SW 1271 (cell line): ENCODE measurements around the gene PLEKHG5.
"Not testable (repeated sequence)": the region's sequence is repeated elsewhere in the genome, so short reads cannot be mapped to it uniquely, and the experiment has no call there.

Experiments used
- DNase-seq, 2 experiments: peaks; one replicate each; lab custom pipeline; 2025; lab: John Stamatoyannopoulos, UW

PLEKHG5 gene

DNA sequence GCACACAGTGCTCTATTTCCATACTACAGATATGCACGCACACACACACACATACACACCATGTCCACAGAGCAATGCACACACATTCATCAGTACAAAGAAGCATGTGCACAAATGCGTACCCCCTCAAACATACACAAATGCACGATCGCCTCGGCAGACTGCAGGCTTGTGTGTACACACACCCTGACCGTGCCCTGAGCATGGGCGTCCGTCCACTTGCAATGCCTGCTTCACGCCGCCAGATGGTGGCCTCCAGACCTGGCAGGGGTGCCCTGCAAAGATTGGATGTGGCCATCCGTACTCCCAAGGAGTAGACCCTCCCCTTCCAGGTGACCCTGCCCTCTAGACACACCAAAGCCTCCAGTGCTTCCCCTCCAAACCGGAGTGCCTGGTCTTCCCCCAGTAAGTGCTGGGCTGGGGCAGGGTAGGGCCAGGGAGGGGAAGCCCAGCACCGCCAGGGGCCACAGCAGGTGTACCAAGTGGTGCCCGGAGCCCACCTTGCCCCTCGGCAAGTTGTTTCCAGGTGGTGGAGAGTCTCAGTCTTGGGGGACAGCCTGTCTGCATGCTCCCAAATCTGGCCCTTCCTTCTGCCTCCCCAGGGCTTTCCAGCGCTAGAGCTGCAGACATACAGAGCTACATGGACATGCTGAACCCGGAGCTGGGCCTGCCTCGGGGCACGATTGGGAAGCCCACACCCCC is 46.3 kb downstream of the PLEKHG5 start:
- DNase-seq, result no peak

DNA sequence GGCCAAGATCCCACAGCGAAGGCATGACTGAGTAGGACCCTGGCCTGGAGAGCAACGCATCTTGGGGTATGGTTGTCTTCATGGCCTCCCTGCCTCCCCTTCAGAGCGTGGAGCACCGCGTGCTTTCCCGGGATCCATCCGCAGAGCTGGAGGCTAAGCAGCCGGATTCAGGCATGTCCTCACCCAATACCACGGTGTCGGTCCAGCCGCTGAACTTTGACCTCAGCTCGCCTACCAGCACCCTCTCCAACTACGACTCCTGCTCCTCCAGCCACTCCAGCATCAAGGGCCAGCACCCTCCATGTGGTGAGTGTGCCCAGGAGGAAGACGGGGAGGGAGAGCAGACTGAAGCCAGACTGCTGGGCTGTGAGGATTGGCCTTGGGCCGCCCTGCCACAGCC is 47.1 kb downstream of the PLEKHG5 start:
- DNase-seq, result no peak

DNA sequence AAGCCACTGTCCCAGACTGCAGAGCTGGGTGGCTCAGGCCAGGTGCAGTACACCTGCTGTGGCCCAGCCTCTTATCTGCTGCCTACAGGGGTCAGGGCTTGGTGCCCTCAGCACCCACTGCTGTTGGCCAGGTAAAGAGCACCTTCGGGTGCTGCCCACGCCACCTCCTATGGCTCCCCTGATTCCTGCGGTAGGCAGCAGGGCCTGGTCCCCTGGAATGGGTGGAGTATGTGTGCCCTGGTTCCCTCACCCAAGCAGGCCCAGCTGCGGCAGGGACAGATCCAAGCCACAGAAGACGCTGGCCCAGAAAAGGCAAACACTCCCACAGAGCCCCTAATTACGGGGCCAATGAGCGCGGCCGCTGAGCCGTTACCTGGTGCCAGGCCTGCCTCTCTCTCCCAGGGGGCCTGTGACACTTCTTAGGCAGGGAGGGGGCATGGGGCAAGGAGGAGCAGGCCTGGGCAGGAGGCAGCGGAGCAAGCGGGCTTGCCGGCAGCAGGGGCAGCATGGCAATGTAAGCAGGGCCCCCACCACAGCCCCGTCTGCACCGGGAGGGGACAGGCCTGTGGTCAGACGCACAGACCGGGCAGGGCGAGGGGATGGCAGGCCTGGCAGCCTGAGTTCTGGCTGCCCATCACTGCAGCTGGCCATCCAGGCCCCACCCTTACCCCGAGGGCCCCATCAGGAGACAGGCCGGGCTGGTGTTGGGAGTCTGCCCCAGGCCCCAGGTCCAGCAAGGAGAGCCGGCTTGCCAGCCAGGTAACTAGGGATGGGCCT is 47.9 kb downstream of the PLEKHG5 start:
- no peak for DNase-seq

DNA sequence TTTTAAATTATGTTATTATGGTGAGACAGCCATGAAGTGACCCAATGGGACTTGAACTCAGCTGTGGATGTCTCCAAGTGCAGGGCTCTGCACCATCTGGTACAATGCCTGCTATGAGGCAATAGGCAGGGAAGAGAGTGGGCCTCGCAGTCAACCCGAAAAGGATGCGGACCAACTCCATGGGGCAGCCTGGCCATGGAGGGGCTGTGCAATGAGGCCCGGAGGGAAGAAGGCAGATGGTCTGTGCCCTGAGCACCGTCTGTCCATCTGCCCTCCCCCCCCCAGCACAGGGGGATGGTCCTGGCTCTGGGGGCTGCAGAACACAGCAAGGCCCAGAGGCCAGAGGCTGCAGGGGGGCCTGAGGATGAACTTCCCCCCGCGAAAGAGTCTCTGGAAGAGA is 49.9 kb downstream of the PLEKHG5 start:
- no peak for DNase-seq

DNA sequence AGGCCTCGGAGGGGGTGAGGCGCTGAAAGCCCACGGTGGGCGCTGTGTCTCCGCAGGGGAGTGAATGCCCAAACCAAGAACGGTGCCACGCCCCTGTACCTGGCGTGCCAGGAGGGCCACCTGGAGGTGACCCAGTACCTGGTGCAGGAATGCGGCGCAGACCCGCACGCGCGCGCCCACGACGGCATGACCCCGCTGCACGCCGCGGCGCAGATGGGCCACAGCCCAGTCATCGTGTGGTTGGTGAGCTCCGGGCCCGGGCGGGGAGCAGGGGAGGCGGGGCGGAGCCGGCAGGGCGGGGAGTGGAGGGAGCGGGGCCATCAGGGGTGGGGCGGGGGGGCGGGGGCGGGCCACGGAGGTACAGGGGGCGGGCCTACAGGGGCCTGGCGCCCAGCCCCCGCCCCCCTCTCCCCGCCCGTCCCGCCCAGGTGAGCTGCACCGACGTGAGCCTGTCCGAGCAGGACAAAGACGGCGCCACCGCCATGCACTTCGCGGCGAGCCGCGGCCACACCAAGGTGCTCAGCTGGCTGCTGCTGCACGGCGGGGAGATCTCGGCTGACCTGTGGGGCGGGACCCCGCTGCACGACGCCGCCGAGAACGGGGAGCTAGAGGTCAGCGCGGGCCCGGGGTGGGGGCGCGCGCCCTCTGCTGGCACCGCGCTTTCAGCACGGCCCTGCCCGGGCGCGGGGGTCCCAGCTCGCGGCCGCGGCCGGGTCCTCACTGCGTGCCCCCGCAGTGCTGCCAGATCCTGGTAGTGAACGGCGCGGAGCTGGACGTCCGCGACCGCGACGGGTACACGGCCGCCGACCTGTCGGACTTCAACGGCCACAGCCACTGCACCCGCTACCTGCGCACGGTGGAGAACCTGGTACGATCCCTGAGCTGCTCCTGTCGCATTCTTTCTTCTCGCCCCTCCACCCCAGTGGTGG is 51.0 kb downstream of the PLEKHG5 start:
- DNase-seq, result no peak

DNA sequence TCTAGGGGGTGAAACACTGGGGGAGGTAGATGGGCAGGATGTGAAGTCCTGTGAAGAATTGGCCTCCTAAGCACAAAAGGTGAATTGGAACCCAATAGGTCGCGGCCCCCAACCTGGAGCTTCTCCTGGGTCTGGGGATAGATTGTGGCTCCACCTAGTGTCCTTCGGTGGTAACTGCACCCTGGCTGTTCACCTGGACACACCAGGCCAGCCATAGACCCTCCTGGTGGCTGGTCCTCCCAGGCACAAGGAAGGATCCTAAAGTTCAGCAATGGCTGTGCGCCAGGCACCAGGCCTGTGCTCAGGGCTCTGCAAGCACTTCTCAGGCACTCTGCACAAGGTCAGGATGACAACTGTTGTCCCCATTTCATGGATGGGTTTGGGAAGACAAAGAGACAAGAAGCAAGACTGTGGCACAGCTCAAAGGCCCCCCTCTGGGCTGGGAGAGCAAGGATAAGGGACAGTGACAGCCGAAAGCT is 53.4 kb downstream of the PLEKHG5 start:
- peak in 1 of 2 experiments; percentile 61 for DNase-seq

DNA sequence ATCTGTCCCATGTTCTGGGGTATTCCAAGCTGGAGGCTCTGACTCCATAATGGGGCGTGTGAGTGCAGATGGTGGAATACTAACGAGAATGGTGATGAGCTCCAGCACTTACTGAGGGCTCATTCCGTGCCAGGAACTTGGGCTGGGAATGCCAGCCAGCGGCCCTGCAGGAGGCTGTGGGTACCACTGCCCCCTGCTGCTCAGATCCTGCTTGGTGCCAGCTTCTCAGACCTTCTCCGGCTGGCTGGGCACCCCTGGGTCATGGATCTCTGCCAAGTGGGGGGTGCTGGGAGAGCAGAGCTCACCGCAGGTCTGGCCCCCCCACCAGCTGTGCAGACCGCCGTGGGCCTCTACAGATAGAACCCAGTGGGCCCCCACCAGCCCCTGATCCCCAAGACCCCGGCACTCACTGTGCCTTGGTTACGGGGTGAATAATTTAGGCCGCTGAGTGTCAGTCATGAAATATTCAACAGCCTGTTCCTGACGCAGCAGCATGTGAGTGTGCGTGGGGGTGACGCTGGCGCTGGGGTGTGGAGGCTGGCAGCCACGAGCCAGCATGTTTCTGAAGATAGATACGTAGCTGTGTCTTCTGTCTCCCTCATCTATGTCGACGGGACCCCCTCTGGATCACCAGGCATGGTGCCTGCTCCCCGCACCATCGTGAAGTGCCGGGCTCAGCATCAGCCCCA is 54.3 kb downstream of the PLEKHG5 start:
- DNase-seq, result not testable (repeated sequence)

DNA sequence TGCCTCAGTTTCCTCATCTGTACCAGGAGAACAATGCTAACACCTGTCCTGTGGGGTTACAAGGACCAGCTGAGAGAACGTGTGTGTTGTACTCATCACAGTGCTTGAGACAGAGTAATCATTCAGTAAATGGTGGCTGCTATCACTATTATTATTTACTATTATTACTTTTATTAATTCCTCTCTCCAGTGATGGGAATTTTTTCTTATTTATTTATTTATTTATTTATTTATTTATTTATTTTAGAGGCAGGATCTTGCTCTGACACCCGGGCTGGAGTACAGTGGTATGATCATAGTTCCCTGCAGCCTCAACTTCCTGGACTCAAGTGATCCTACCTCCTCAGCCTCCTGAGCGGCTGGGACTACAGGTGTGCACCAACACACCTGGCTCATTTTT is 55.2 kb downstream of the PLEKHG5 start:
- not testable (repeated sequence) for DNase-seq

DNA sequence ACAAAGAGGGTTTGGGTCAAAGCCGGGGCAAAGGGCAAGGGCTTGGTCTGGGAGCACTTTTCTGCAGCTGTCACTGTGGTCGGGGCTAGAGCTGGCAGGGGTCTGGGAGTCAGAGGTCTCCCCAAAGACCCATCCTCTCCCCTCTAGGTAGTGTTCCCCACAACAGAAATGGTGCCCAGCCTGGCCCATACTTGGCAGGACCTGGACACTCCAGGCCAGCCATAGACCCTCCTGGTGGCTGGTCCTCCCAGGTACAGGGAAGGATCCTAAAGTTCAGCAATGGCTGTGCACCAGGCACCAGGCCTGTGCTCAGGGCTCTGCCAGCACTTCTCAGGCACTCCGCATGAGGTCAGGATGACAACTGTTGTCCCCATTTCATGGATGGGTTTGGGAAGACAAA is 55.9 kb downstream of the PLEKHG5 start:
- DNase-seq, result no peak

DNA sequence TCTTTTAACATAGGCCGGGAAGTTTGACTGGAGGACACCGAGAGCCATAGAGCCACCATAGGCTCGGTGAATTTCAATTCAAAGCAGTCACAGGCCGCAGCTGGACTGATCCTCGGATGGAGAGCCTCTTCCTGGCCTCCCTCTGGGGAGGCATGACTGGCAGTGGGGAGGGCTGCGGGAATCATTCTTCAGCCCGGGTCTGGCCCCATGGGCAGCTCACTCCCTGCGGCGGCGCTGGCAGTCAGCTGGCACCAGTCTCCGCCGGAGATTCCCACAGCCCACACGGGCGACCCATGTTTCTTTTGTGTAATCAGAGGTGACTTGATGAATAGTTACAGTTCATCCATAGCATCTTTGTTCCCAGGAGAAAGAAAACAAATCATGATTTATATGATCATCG is 56.3 kb downstream of the PLEKHG5 start:
- DNase-seq, result no peak

DNA sequence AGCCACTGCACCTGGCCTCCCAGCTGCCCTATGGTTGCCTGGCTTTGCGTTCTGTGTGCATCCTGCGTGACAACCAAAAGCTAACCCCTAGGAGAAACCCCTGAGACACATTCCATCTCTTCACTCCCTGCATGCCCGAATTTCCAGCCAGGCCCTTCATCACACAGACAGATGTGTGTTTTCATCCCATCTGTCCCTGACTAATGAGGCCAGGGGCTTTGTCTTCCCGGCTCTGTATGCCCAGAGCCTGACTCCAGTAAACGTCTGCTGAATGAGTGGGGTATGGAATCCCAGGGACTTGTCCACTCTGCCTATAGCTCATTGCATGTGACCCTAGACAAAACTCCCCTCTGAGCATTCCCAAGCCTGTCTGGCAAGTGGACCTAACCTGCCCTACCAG is 57.3 kb downstream of the PLEKHG5 start:
- no peak for DNase-seq

DNA sequence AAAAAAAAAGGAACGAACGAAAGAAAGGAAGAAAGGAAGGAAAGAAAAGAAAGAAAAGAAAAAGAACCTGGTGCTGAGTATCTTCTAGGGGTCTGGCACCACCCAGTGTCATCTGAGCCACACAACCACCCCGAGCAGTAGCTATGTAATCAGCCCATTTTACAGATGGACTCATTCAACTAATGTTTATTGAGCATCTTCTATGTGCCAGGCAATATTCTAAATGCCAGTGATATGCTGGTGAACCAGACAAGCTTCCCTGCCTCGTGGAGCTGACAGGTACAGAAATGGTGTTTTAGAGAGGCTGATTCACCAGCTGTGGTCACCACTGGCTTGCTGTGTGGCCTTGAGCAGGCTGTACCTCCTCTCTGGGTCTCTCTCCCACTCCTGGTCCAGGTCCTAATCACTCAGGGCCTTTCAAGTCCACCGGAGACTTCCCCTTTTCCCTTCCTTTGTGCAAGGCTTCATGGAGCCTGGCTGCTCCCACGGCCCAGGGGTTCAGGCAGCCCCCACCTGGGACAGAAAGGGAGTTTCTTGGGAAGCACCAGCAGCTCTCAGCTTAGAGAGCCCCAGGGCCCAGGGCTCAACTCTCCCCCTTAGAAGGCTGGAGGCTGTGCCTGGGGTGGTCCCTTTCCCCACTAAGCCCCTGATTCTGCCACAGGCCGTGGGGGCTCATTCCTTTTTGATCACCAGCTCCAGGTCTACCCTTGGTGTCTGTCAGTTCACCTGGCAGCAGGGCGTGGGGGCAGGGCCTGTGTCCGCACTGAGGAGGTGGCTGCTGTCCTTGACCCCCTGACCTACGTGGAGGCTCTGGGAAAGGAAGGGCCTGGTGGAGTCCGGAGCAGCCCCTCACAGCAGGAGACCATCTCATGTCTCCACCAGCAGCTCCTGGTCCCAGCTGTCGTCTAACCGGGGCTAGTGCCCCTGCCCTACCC is 59.6 kb downstream of the PLEKHG5 start:
- DNase-seq, result not testable (repeated sequence)

DNA sequence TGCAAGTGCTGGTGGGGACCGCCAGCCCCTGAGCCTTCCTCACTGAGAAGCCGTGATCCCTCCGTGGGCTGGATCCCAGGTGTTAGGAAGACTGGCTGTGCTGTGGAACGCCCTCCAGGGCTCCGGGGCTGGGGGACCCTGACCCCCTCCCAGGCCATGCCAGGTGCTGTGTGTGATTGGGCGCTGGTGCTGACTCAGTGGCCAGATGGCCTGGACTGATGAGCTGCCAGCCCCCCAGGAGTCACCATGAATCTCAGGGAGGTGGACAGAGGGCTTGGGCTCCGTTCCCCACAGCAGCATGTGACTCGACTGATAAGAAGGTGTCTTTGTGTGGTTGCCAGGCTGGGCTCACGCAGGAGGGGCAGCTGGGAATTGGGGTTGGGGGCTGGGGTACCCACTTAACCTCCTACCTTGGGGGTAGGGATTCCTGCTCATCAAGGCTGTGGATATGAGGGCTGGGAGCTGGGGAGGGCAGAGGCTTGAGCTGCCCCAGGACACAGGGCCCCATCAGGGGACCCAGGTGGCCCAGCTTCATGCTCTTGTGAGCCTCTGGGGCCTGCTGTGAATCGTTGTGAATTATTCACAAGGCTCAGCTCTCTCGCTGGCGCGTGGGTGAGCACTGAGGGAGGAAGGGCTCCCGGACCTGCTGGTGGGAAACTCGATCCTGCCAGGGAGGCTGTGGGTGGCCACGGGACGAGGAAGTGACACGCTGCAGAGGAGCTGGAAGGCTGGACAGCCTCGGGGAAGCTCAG is 61.6 kb downstream of the PLEKHG5 start:
- DNase-seq, result not testable (repeated sequence)

DNA sequence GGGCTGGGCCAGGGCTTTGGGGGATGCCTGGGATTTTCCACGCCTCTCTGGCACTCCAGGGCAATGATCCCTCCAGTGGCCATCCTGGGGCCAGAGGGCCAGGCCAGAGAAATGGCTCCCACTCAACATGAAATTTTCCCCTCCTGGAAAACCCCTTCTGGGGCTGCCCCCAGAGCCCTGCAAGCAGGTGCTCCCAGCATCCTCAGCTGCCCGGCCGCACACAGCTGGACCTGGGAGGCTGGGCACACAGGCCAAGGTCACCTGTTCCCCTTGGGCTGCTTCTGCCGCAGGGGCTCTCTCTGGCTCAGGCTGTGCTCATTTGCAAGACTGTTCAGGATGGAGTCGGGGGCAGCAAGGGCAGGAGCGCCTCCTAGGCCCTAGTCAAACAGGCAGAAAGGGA is 63.0 kb downstream of the PLEKHG5 start:
- DNase-seq, result not testable (repeated sequence)

DNA sequence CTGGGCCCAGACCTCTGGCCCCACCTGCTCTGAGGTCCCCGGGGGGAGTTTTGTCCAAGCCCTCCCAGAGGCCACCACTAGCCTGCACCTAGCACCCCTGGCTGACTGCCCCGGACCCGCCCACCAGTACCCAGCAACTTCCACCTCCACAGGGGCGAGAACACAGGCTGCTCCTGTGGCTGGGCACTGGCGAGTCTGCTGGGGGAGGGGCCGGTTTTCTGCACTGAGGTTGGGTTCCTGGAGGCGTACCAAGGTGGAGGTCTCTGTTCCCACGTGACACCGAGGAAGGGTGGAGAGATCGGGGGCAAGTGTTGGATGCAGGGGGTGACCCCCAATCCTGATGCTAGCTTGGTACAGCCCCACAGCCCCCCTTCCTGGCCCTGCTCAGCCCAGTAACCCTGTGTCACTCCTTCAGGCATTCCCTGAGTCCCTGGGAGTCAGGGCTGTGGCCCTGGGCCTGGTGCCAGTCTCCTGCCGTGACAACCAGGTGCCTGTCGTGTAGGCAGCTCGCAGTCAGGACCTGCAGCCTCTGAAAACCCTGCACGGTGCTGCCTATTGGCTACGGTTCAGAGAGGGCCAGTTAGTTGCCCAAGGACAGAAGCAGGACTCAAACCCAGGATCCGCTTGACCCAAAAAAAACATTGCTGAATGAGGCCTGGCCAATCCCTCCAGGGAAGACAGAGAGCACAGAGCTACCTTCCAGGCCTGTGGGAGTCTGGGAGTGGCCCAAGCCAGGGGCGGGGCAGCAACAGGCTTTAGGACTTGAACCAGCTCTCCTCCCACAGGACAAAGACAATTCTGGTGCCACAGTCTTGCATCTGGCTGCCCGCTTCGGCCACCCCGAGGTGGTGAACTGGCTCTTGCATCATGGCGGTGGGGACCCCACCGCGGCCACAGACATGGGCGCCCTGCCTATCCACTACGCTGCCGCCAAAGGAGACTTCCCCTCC is 63.8 kb downstream of the PLEKHG5 start:
- DNase-seq, result no peak

DNA sequence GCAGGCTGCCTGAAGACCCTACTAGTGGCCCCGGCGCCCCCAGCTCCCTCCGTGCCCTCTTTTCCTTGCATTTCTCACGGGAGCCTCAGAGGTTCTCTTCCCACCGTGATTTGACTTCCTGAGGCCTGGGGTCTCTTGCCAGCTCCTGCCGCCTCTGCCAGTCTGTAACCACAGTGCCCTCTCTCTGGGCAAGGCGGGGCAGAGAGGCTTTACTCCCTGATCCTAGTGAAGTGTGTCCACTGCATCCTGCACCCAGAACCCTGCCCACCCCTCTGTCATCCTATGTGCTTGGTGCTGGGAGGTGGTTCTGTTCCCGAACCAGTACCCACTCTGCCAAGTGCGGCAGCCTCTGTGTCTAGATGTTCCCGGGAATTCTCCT is 64.5 kb downstream of the PLEKHG5 start:
- no peak for DNase-seq

DNA sequence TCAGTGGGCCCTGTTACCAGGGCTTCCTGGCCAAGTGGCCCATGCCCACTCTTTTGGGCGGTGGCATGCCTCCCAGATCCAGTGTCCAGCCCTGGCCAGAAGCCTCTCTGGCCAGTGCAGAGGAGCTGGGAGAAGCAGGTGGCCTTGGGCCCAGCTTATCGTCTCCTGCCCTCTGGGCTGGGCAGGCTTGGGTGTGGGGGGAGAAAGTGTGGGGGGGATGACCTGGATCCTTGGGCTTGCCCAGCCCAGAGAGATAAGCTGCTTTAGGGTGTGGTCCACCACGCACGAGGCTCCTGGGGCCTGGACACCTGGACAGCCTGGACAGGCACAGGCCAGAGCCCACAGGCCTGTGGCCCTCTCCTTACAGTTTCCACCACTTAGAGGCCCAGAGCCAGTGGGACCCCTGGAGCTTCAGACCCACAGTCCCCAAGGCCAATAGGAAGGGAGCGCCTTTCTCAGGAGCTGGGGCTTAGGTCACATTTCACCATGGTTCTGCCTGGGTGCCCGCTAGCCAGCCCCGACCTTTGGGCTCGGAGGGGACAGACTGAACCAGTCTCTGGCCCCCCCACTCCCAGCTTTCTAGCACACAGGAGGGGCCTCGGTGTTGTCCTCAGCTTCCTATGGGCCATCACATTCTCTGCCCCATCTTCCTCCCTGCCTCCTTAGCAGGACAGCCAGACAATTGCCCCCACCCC is 65.0 kb downstream of the PLEKHG5 start:
- no peak for DNase-seq

DNA sequence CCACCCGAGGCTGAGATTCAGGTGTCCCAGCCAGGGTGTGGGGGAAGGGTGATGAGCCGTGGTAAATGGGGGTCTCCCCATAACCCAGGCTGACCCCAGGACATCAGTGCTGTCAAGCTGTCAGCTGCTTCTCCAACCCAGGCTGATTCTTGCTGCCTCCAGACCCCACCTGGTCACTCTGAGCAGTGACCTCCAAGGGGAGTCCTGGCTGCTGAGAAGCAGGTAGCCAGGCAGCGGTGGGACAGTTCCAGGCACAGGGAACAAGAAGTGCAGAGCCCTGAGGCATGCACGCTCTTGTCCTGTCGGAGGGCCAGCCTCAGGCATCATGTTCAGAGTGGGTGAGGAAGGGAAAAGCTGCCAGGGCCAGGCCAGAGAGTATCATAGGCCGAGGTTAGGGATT is 65.8 kb downstream of the PLEKHG5 start:
- DNase-seq, result no peak
